Heart left ventricle (tissue), 13 donors: ENCODE results near the gene TEX29.

Experiments used
- CTCF ChIP-seq, 12 donors: fragments of 200-600 bp; sonication (generic) in 4 of 12; IDR thresholded peaks; one replicate each; pipeline versions ENCODE4 v1.5.0 to v1.8.0; 2018 to 2022; ENCODE audit warnings: antibody characterized with exemption in 12 of 12, mild to moderate bottlenecking in 5 of 12
- POLR2A ChIP-seq, 2 donors: fragments of 450-650 bp; IDR thresholded peaks; one replicate each; pipeline ENCODE4 v1.6.1; 2017; ENCODE audit warnings: antibody characterized with exemption in 2 of 2, mild to moderate bottlenecking in 2 of 2, moderate library complexity in 2 of 2
- donor health status: ischemic (EF 13 %, LVEDD 7.1; RV severe dilation, severe dysfunction).
- donor health status: DM: no; HTN: yes; CAD: no.
- donor health status: DM: no; HTN: no; CAD: no.
- donor health status: ischemic (EF 25% LVEDD 6.9; RV normal size, moderate dysfunction).
- donor health status: ischemic (EF 25% LVEDD 5.7; RV mildly dilated, moderate dysfunction).
- donor health status: ischemic (EF 35%, LVEDD 5.7; RV mildly dilated, moderate dysfunction).
- donor health status: nonischemic (EF 11% LVEDD 7.7; RV severe dilation, severe dysfunction).
- donor health status: DM: yes; HTN: yes; CAD: no.
- donor health status: PGD.
- donor health status: ischemic (EF 29% LVEDD 5.4; RV normal size, mild dysfunction).
- donor health status: nonischemic (EF 23%, LVEDD 6.1; RV moderate dilation, normal function).

GRCh38 chr13:111319521-111319920 lies 921 bp upstream of the TEX29 start:
- TF ChIP-seq CTCF (IDR thresholded peaks at IDR 0.05) (no peak), POLR2A (IDR thresholded peaks at IDR 0.05) (no peak)
